ENCODE data around the gene ALPK3. TPM values are rescaled to one million over a fixed set of nuclear protein-coding genes. Genes with fewer than 3 reads are reported as not detected.

ALPK3 gene
- polyA plus RNA-seq, 1 donor from 2014 or later: not detected

- no peaks in the 10 kb centered on the region for H3K79me2 ChIP-seq (replicated peaks; ENCODE audit: insufficient read depth, low read length)
Observed at GRCh38 chr15:84827246-84827645, 10.1 kb downstream of the ALPK3 start.

GRCh38 chr15:84828086-84828908 is 11.1 kb downstream of the ALPK3 start:
- H3K4me3 ChIP-seq (ENCODE audit: low read length): no peak overlapping the region
- H3F3A ChIP-seq (ENCODE audit: insufficient read depth, low read length, poor library complexity, severe bottlenecking): no peaks in the 10 kb centered on the region
- no peaks in the 10 kb centered on the region for H3K36me3 ChIP-seq (ENCODE audit: insufficient read depth, low read length)
- H2AFZ ChIP-seq (ENCODE audit: low read depth, low read length): no peak overlapping the region
- H3K9ac ChIP-seq (ENCODE audit: low read length): no peak overlapping the region
- H3K9me3 ChIP-seq (ENCODE audit: low read length): no peaks in the 10 kb centered on the region
- no peaks in the 10 kb centered on the region for H3K9me2 ChIP-seq (ENCODE audit: insufficient read depth, low read length)
- TF ChIP-seq MXI1 (conservative IDR thresholded peaks at IDR 0.05; ENCODE audit: poor library complexity, severe bottlenecking) (no peak), TAF1 (IDR thresholded peaks at IDR 0.05; ENCODE audit: low read depth) (no peak), EP300 (conservative IDR thresholded peaks at IDR 0.05; ENCODE audit: poor library complexity, severe bottlenecking) (no peak), EZH2 (IDR thresholded peaks at IDR 0.05; ENCODE audit: borderline replicate concordance, insufficient read depth, low read length, poor library complexity, severe bottlenecking) (no peak), POLR2AphosphoS5 (IDR thresholded peaks at IDR 0.05) (no peak), REST (IDR thresholded peaks at IDR 0.05; ENCODE audit: borderline replicate concordance) (no peak)
- H3K4me2 ChIP-seq (ENCODE audit: low read length): no peak overlapping the region
- no peaks in the 10 kb centered on the region for H4K20me1 ChIP-seq (ENCODE audit: insufficient read depth)
- H3K27ac ChIP-seq (ENCODE audit: low read length): no peak overlapping the region
- H3K27me3 ChIP-seq (ENCODE audit: insufficient read depth, low read depth, low read length): no peaks in the 10 kb centered on the region
- H3K79me2 ChIP-seq (replicated peaks; ENCODE audit: insufficient read depth, low read length): no peaks in the 10 kb centered on the region

More at GRCh38 chr15:84827246-84827645, 10.1 kb downstream of the ALPK3 start:
- Histone ChIP-seq H3K9me2 (ENCODE audit: insufficient read depth, low read length) (no peaks in the 10 kb centered on the region), H3K9me3 (ENCODE audit: low read length) (no peaks in the 10 kb centered on the region), H3K4me2 (ENCODE audit: low read length) (no peak overlapping the region), H3K9ac (ENCODE audit: low read length) (no peak overlapping the region), H3K27ac (ENCODE audit: low read length) (no peak overlapping the region), H4K20me1 (ENCODE audit: insufficient read depth) (no peaks in the 10 kb centered on the region), H3K27me3 (ENCODE audit: insufficient read depth, low read depth, low read length) (no peaks in the 10 kb centered on the region), H3K36me3 (ENCODE audit: insufficient read depth, low read length) (no peaks in the 10 kb centered on the region), H3F3A (ENCODE audit: insufficient read depth, low read length, poor library complexity, severe bottlenecking) (no peaks in the 10 kb centered on the region), H2AFZ (ENCODE audit: low read depth, low read length) (no peak overlapping the region), H3K4me3 (ENCODE audit: low read length) (no peak overlapping the region)
- TF ChIP-seq MXI1 (conservative IDR thresholded peaks at IDR 0.05; ENCODE audit: poor library complexity, severe bottlenecking) (no peak), TAF1 (IDR thresholded peaks at IDR 0.05; ENCODE audit: low read depth) (no peak), REST (IDR thresholded peaks at IDR 0.05; ENCODE audit: borderline replicate concordance) (no peak), EP300 (conservative IDR thresholded peaks at IDR 0.05; ENCODE audit: poor library complexity, severe bottlenecking) (no peak), POLR2AphosphoS5 (IDR thresholded peaks at IDR 0.05) (no peak), SMC3 (conservative IDR thresholded peaks at IDR 0.05; ENCODE audit: poor library complexity) (no peak), RAD21 (conservative IDR thresholded peaks at IDR 0.05) (no peak)
